Hepatocyte (in vitro differentiated cells): Measurements from ENCODE around the gene DAB2IP. TPM values are rescaled to one million over a fixed set of nuclear protein-coding genes. Genes with fewer than 3 reads are reported as not detected.

Experiments
- DNase-seq: peaks from one replicate; pipeline ENCODE4 v3.0.0-alpha.2; 2016; ENCODE audit warnings: low spot score
- H2AFZ ChIP-seq: fragments of 200-600 bp; sonication (generic); 2 replicates; pipeline ENCODE4 v1.6.0; 2016; ENCODE audit warnings: antibody characterized with exemption, mild to moderate bottlenecking
- H3K27ac ChIP-seq: fragments of 200-600 bp; sonication (generic); 2 replicates; pipeline ENCODE4 v1.5.1; 2016; ENCODE audit warnings: mild to moderate bottlenecking
- H3K27me3 ChIP-seq: fragments of 200-600 bp; sonication (generic); 2 replicates; pipeline ENCODE4 v1.6.1; 2016
- H3K36me3 ChIP-seq: fragments of 200-600 bp; sonication (generic); replicated peaks from 2 replicates; pipeline ENCODE4 v1.5.1; 2016; ENCODE audit warnings: low read depth; ENCODE audit not compliant: insufficient read depth
- H3K4me1 ChIP-seq: fragments of 200-600 bp; sonication (generic); 2 replicates; pipeline ENCODE4 v1.5.1; 2016; ENCODE audit warnings: mild to moderate bottlenecking, moderate library complexity; ENCODE audit not compliant: insufficient read depth
- H3K4me2 ChIP-seq: fragments of 200-600 bp; sonication (generic); 2 replicates; pipeline ENCODE4 v1.6.0; 2016
- H3K4me3 ChIP-seq: fragments of 200-600 bp; sonication (generic); 2 replicates; pipeline ENCODE4 v1.5.1; 2016; ENCODE audit warnings: mild to moderate bottlenecking
- H3K79me2 ChIP-seq: fragments of 200-600 bp; sonication (generic); 2 replicates; pipeline ENCODE4 v1.6.0; 2017; ENCODE audit warnings: mild to moderate bottlenecking
- H3K9me2 ChIP-seq: fragments of 200-600 bp; sonication (generic); replicated peaks from 2 replicates; pipeline ENCODE4 v1.6.0; 2017; ENCODE audit warnings: mild to moderate bottlenecking; ENCODE audit not compliant: insufficient read depth
- H3K9me3 ChIP-seq: fragments of 200-600 bp; sonication (generic); 2 replicates; pipeline ENCODE4 v1.5.1; 2016; ENCODE audit warnings: low read depth, mild to moderate bottlenecking
- H4K20me1 ChIP-seq: fragments of 200-600 bp; sonication (generic); 2 replicates; pipeline ENCODE4 v1.6.0; 2016; ENCODE audit warnings: mild to moderate bottlenecking; ENCODE audit not compliant: insufficient read depth, poor library complexity, severe bottlenecking
- CTCF ChIP-seq: fragments of 200-600 bp; sonication (generic); IDR thresholded peaks from 2 replicates; pipeline ENCODE4 v1.5.1; 2016; ENCODE audit warnings: antibody characterized with exemption, mild to moderate bottlenecking; ENCODE audit not compliant: poor library complexity
- EZH2 ChIP-seq: fragments of 200-600 bp; sonication (generic); IDR thresholded peaks from 2 replicates; pipeline ENCODE4 v1.6.1; 2016; ENCODE audit warnings: antibody characterized with exemption, mild to moderate bottlenecking, borderline replicate concordance
- EZH2phosphoT487 ChIP-seq: fragments of 200-600 bp; sonication (generic); IDR thresholded peaks from one replicate; pipeline ENCODE4 v1.6.1; 2018; ENCODE audit warnings: antibody characterized with exemption, mild to moderate bottlenecking, low read depth, moderate library complexity; ENCODE audit not compliant: unreplicated experiment, severe bottlenecking
- WGBS: methylation state at CpG from one replicate; pipeline ENCODE4 v1.1.6; 2016; ENCODE audit warnings: low lambda C conversion rate; ENCODE audit errors: missing lambda C conversion rate; 5-methylcytosine and 5-hydroxymethylcytosine counted together
- polyA plus RNA-seq: library from polyadenylated mRNA; unstranded; fragments of >200 nt; fragmentation: Nextera tagmentation; extraction: Ambion mirVana; gene quantifications from 2 replicates; pipeline ENCODE4 v1.2.1, GENCODE V29; 2016
- total RNA-seq: library from RNA; depleted of rRNA; stranded (reverse); fragments of >200 nt; gene quantifications from 2 replicates; pipeline ENCODE4 v1.2.3, GENCODE V29; 2014

Gene DAB2IP
- total and polyA plus RNA-seq, 2 experiments from 2014 or later = 11.6 to 31.0 TPM

- Histone ChIP-seq H3K79me2 (peaks cover 65% of the 10 kb centered on the region), H3K36me3 (no peaks in the 10 kb centered on the region), H3K9me2 (no peaks in the 10 kb centered on the region), H3K4me2 (no peak overlapping the region), H3K4me3 (no peak overlapping the region), H3K4me1 (peaks cover 8% of the 10 kb centered on the region), H3K27me3 (no peaks in the 10 kb centered on the region), H2AFZ (no peak overlapping the region), H3K9me3 (no peaks in the 10 kb centered on the region), H3K27ac (no peak overlapping the region), H4K20me1 (peaks cover 44% of the 10 kb centered on the region)
- no peak for DNase-seq
- no peak for TF ChIP-seq CTCF
- TF ChIP-seq EZH2phosphoT487 = no peak
- TF ChIP-seq EZH2 = no peak
- WGBS = 77% methylated on average over 1 of the region's 1 CpG
Observed at GRCh38 chr9:121728916-121729315, 77.5 kb downstream of the DAB2IP start.

- Histone ChIP-seq H3K4me1 (peaks cover 4% of the 10 kb centered on the region), H3K36me3 (no peaks in the 10 kb centered on the region), H4K20me1 (peaks cover 43% of the 10 kb centered on the region), H3K27me3 (no peaks in the 10 kb centered on the region), H3K9me2 (no peaks in the 10 kb centered on the region), H3K4me3 (no peak overlapping the region), H3K9me3 (no peaks in the 10 kb centered on the region), H3K4me2 (no peak overlapping the region), H3K27ac (no peak overlapping the region), H3K79me2 (peaks cover 63% of the 10 kb centered on the region), H2AFZ (no peak overlapping the region)
- TF ChIP-seq EZH2 (no peak), EZH2phosphoT487 (no peak), CTCF (no peak)
- no peak for DNase-seq
- WGBS = 93% methylated on average over 10 of the region's 10 CpGs
Observed at GRCh38 chr9:121729769-121730562, 78.5 kb downstream of the DAB2IP start.

- Histone ChIP-seq H3K4me1 (peaks cover 10% of the 10 kb centered on the region), H4K20me1 (peaks cover 47% of the 10 kb centered on the region), H3K27me3 (no peaks in the 10 kb centered on the region), H3K4me3 (no peak overlapping the region), H3K27ac (no peak overlapping the region), H3K79me2 (peaks cover 60% of the 10 kb centered on the region), H3K4me2 (no peak overlapping the region), H3K36me3 (no peaks in the 10 kb centered on the region), H2AFZ (no peak overlapping the region), H3K9me2 (no peaks in the 10 kb centered on the region), H3K9me3 (no peaks in the 10 kb centered on the region)
- TF ChIP-seq EZH2 (no peak), CTCF (no peak), EZH2phosphoT487 (no peak)
- DNase-seq = no peak
- 96% methylated on average over 5 of the region's 5 CpGs for WGBS
Observed at GRCh38 chr9:121731090-121731489, 79.7 kb downstream of the DAB2IP start.
